ENCODE data around the gene TMCO4. TPM values are rescaled to one million over a fixed set of nuclear protein-coding genes. Genes with fewer than 3 reads are reported as not detected.
A peak's percentile ranks its signal among the peaks of the same experiment; 100 is the strongest.

TMCO4 gene
- total RNA-seq, 4 donors from 2014 or later, result 19.0 to 26.6 (median 20.7) TPM

DNA sequence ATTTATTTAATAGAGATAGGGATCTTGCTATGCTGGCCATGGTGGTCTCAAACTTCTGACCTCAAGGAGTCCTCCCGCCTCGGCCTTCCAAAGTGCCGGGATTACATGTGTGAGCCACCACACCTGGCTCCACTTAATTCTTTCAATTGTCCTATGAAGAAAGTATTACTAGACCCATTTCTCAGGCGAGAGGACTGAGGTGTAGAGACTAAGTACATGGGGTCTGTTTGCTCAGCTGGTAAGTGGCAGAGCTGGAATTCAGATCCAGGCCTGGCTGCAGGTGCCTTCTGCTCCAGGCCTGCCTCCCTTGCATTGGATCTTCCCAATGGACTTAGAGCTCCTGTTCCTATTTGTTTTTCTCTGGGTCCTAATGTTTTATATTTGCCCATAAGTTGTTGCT is 79.5 kb downstream of the TMCO4 start:
- ATAC-seq (ENCODE audit: low FRiP score) (no peak), DNase-seq (ENCODE audit: low spot score) (no peak)
- TF ChIP-seq, protein P1, sequence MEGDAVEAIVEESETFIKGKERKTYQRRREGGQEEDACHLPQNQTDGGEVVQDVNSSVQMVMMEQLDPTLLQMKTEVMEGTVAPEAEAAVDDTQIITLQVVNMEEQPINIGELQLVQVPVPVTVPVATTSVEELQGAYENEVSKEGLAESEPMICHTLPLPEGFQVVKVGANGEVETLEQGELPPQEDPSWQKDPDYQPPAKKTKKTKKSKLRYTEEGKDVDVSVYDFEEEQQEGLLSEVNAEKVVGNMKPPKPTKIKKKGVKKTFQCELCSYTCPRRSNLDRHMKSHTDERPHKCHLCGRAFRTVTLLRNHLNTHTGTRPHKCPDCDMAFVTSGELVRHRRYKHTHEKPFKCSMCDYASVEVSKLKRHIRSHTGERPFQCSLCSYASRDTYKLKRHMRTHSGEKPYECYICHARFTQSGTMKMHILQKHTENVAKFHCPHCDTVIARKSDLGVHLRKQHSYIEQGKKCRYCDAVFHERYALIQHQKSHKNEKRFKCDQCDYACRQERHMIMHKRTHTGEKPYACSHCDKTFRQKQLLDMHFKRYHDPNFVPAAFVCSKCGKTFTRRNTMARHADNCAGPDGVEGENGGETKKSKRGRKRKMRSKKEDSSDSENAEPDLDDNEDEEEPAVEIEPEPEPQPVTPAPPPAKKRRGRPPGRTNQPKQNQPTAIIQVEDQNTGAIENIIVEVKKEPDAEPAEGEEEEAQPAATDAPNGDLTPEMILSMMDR (IDR thresholded peaks at IDR 0.05), result no peak

DNA sequence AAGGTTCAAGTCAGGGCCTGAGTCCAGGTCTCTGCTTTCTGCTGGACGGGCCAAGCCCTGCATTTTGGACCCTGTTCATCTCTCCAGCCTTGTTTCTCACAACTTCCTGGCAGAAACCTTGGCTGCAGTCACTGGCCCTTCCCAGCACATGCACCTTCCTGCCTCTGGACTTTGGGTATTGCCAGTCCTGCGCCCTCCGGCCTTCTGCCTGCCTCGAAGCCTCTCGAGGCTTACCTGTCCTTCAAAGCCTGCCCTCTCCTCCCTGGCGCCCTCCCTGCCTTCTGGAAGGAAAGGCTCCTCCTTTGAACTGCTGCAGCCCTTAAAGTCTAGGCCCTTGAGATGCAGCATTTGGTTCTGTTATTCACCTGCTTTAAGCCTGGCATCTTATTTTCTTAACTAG is 82.2 kb downstream of the TMCO4 start:
- no peak for DNase-seq (ENCODE audit: low spot score)
- TF ChIP-seq, protein P1 (IDR thresholded peaks at IDR 0.05), result no peak
- ATAC-seq (ENCODE audit: low FRiP score), result no peak

DNA sequence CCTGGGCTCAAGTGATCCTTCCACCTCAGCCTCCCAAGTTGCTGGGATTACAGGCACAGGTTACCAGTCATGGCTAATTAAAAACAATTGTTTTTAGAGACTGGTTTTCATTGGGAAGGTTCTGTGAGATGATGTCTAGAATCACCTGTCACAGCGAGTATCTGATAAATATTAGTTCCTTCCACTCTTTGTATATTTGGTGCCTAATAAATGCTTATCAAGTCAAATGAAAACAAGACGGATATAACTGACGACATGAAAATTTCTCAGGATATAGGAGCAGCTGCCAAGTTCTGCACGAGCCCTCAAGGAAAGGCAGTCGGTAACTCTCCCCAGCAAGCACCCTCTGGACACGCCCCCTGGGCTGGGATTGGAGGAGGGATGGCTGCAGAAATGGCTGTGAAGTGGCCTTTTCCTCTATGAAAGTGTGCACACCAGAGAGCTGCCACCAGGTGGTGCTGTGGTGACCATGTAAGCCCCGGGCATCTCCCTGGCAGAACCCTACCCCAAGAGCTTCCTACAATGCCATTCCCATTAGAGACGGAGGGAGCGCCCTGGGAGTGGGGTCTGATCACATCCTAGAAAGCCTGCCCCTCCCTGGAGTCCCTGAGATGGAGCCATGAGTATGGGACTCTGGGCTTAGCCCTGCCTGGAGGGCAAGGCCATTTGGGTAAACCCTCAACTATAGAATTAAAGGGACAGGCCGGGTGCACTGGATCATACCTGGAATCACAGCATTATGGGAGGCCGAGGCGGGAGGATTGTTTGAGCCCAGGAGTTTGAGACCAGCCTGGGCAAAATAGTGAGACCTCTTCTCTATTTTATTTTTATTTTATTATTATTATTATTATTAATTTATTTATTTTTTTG is 84.1 kb downstream of the TMCO4 start:
- peak; percentile 92 for ATAC-seq (ENCODE audit: low FRiP score)
- TF ChIP-seq, protein P1 (IDR thresholded peaks at IDR 0.05), result peak in 1 of 3 donors; percentile 5
- DNase-seq (ENCODE audit: low spot score), result peak; percentile 94

DNA sequence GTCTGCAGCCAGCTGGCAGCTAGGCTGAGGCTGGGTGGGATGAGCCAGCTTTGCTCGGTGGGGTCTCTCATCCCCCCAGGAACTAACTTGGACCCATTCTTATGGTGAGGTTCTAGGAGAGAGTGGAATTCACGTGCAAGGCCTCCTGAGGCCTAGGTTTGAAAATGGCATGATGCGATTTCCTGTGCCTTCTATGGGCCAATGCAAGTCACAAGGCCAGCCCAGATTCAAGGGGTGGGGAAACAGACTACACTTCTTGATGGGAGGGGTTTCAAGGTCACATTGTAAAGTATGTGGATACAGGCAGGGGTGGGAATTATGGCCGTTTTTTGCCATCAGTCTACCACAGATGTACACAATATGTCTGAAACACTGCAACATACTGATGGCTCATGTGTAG is 86.8 kb downstream of the TMCO4 start:
- DNase-seq (ENCODE audit: low spot score) (no peak), ATAC-seq (ENCODE audit: low FRiP score) (no peak)
- TF ChIP-seq, protein P1 (IDR thresholded peaks at IDR 0.05), result no peak

DNA sequence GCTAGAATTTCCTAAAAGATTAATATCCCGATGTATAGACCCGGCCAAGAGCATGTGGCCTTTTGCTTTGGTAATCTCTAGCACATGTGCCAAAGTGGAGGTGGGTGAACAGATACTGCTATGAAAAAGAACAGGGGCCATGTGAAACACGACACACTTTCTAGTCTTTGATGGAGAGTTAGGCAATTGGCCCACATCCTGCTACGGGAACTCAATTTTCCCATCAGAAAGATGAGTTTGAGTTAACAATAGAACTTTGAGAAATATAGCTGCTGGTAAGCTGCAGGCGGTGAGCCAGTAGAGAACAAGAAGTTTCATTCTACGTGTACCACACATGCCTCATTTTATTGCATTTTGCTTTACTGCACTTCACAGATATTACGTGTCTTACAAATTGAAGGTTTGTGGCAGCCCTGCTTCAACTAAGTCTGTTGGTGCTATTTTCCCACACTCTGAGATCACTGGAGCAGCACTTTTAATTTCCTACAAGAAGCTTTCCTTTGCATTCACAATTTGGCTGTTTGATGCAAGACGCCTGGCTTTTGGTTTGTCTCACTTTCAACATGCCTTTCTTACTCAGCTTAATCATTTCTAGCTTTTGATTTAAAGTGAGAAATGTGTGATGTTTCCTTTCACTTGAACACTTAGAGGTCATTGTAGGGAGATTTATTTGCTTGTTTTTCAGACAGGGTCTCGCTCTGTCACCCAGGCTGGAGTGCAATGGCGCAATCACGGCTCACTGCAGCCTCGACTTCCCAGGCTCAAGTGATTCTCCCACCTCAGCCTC is 88.7 kb downstream of the TMCO4 start:
- no peak for ATAC-seq (ENCODE audit: low FRiP score)
- TF ChIP-seq, protein P1 (IDR thresholded peaks at IDR 0.05), result no peak
- DNase-seq (ENCODE audit: low spot score), result no peak

DNA sequence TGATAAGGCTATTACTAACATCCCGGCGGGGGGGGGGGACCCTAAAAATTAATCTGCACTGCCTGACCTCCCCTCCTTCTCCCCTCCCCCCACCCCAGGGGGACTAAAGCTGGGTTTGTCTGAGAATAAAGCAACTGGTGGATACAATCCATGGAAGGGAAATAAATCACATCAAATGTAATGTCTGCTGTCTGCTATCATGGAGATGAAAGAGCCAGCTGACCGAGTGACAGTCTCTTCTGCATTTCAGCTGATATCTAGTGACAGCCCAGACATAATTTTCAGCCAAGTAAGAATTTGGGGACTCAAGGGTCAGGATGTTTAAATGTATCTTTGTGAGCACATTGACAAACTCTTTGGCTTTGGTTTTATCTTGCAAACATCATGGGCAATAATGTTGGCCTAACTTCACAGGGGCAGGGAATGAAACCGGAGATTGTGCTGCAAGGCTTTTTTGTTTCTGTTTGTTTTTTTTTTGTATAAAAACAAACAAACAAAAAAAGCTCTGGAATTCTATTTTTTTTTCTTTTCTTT is 90.4 kb downstream of the TMCO4 start:
- TF ChIP-seq, protein P1 (IDR thresholded peaks at IDR 0.05), result no peak
- DNase-seq (ENCODE audit: low spot score), result no peak
- no peak for ATAC-seq (ENCODE audit: low FRiP score)
